Parietal lobe (tissue), 2 donors: ENCODE results near the gene GAREM1. TPM values are rescaled to one million over a fixed set of nuclear protein-coding genes. Genes with fewer than 3 reads are reported as not detected.

Experiments used
- small RNA-seq: library from RNA; depleted of rRNA; stranded (forward); fragments of <200 nt; gene quantifications from one replicate; pipeline ENCODE3, GENCODE V24; 2014; ENCODE audit warnings: low replicate concordance
- total RNA-seq: library from RNA; depleted of rRNA; stranded (reverse); fragments of >200 nt; gene quantifications from one replicate; pipeline ENCODE4 v1.2.3, GENCODE V29; 2014

GAREM1 gene
- 33.5 TPM for total RNA-seq

DNA sequence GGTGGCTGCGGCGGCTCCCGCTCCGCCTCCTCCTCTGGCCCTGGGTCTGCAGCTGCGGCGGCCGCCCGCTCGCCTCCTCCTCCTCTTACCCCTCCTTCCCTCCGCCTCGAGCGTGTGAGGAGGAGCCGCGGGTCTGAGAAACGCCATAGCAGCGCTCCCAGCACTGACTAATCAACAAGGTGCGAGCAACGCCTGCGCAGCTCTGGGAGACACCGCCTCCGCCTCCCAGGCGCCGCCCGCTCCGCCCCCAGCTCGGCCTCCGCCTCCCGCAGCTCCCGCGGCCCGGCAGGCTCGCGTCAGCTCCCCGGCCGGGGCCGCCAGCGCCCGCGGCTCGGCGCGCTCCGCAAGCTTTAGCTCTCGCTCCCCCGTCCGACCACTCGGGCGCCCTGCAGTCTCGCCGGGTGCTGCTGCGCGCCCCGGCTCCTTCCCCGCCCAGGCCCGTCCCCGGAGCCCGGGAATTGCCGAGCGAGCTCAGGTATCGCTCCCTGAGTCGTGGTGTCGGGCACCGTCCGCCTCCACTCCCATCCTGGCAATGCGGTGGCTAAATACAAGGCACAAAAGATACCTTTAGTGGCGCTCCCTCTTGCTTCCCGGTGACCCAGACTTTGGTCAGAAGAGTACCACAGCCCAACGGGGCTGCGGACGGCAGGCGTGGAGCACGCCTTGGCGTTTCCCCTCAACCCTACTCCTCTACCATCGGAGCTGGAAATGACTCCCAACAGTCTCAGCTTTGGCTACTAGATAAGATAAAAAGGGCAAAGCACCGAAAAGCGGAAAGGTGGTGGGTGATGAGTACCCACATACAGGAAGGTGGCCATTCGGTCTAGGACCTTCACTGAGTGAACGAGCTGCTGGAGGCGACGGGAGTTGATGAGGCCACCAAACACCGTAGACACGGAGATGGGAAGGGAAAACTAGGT lies at the start of gene GAREM1:
Gene GAREM1 (minus strand): TSS at position 169 of the 920 bp plus-strand sequence. CDS start 454 bp downstream, outside the sequence.

Small RNA genes lying within 50 kb of the gene (small RNA-seq; reads per million reads assigned to genes)
- not detected for gene RF00019
